ENCODE data around the gene ASAP2. TPM values are rescaled to one million over a fixed set of nuclear protein-coding genes. Genes with fewer than 3 reads are reported as not detected.

The ASAP2 gene
- total RNA-seq, 6 donors from 2014 or later = 20.4 to 26.0 (median 23.4) TPM

- Histone ChIP-seq H3K36me3 (peaks cover 0 to 5% (median 1%) of the 10 kb centered on the region in 4 donors), H3K27ac (peak overlapping the region in 1 of 4 donors; percentile 21), H3K27me3 (no peaks in the 10 kb centered on the region), H3K9me3 (no peaks in the 10 kb centered on the region), H3K4me1 (peaks cover 2 to 19% (median 12%) of the 10 kb centered on the region in 4 donors), H3K4me3 (no peak overlapping the region)
- 73 to 81% methylated on average over 14 of the region's 14 CpGs for WGBS, 2 donors
- peak in 1 of 2 donors; percentile 62 for ATAC-seq (ENCODE audit: low FRiP score in 2 of 2)
- no peak for DNase-seq
- TF ChIP-seq POLR2A (IDR thresholded peaks at IDR 0.05) (no peak), EP300 (IDR thresholded peaks at IDR 0.05) (no peak), POLR2AphosphoS5 (IDR thresholded peaks at IDR 0.05) (no peak), CTCF (IDR thresholded peaks at IDR 0.05) (no peak)
Measured at GRCh38 chr2:9336576-9337314, 130.1 kb downstream of the ASAP2 start.

GRCh38 chr2:9337901-9338300 is 131.3 kb downstream of the ASAP2 start:
- Histone ChIP-seq H3K4me3 (no peak overlapping the region), H3K27me3 (no peaks in the 10 kb centered on the region), H3K9me3 (no peaks in the 10 kb centered on the region), H3K27ac (no peak overlapping the region), H3K4me1 (peaks cover 0 to 16% (median 10%) of the 10 kb centered on the region in 4 donors), H3K36me3 (peaks cover 0 to 14% (median 3%) of the 10 kb centered on the region in 4 donors)
- ATAC-seq (ENCODE audit: low FRiP score in 2 of 2) = no peak
- no peak for DNase-seq
- TF ChIP-seq CTCF (IDR thresholded peaks at IDR 0.05) = no peak
- WGBS, 2 donors = 95 to 97% methylated on average over 8 of the region's 8 CpGs

- Histone ChIP-seq H3K9me3 (no peaks in the 10 kb centered on the region), H3K27me3 (no peaks in the 10 kb centered on the region), H3K4me3 (no peak overlapping the region), H3K4me1 (peaks cover 1 to 10% (median 8%) of the 10 kb centered on the region in 4 donors), H3K36me3 (peaks cover 0 to 23% (median 2%) of the 10 kb centered on the region in 4 donors), H3K27ac (no peak overlapping the region)
- no peak for DNase-seq
- no peak for ATAC-seq (ENCODE audit: low FRiP score in 2 of 2)
- 94 to 96% methylated on average over 12 of the region's 12 CpGs for WGBS, 2 donors
- no peak for TF ChIP-seq CTCF (IDR thresholded peaks at IDR 0.05)
- TF ChIP-seq POLR2A (IDR thresholded peaks at IDR 0.05) = no peak
- no peak for TF ChIP-seq POLR2AphosphoS5 (IDR thresholded peaks at IDR 0.05)
- no peak for TF ChIP-seq EP300 (IDR thresholded peaks at IDR 0.05)
Measured at GRCh38 chr2:9341337-9341887, 134.8 kb downstream of the ASAP2 start.

GRCh38 chr2:9342659-9343058 is 136.0 kb downstream of the ASAP2 start:
- H3K27me3 ChIP-seq = no peaks in the 10 kb centered on the region
- H3K4me1 ChIP-seq = peaks cover 7 to 14% (median 10%) of the 10 kb centered on the region in 4 donors
- no peak for DNase-seq
- H3K9me3 ChIP-seq = no peaks in the 10 kb centered on the region
- TF ChIP-seq CTCF (IDR thresholded peaks at IDR 0.05) (no peak), EP300 (IDR thresholded peaks at IDR 0.05) (no peak), POLR2A (IDR thresholded peaks at IDR 0.05) (no peak), POLR2AphosphoS5 (IDR thresholded peaks at IDR 0.05) (no peak)
- H3K4me3 ChIP-seq = no peak overlapping the region
- H3K36me3 ChIP-seq = peaks cover 0 to 23% (median 2%) of the 10 kb centered on the region in 4 donors
- no peak for ATAC-seq (ENCODE audit: low FRiP score in 2 of 2)
- WGBS, 2 donors = 92 to 96% methylated on average over 8 of the region's 8 CpGs
- H3K27ac ChIP-seq = no peak overlapping the region
